Coronary artery (tissue), 2 donors: ENCODE results near the gene MAGED4B.
"Not testable (repeated sequence)": the region's sequence is repeated elsewhere in the genome, so short reads cannot be mapped to it uniquely, and the experiment has no call there.

Experiments
- DNase-seq: peaks from one replicate; pipeline ENCODE4 v3.0.0-alpha.2; 2017; ENCODE audit warnings: low spot score
- H3K27ac ChIP-seq, 2 donors: fragments of 200-600 bp; sonication (generic); one replicate each; pipeline ENCODE4 v1.5.1; 2016 to 2019
- H3K4me3 ChIP-seq: fragments of 200-600 bp; sonication (generic); 2 replicates; pipeline ENCODE4 v1.5.1; 2016; ENCODE audit warnings: mild to moderate bottlenecking, moderate library complexity
- CTCF ChIP-seq: fragments of 200-600 bp; sonication (generic); IDR thresholded peaks from one replicate; pipeline ENCODE4 v1.5.1; 2019; ENCODE audit warnings: antibody characterized with exemption

MAGED4B gene

GRCh38 chrX:52068666-52069640 is at the start of gene MAGED4B:
TSS of gene MAGED4B (minus strand) at chrX:52069183. CDS start at chrX:52068172, 1,011 bp downstream.
- not testable (repeated sequence) for H3K27ac ChIP-seq, H3K4me3 ChIP-seq, DNase-seq

- Histone ChIP-seq H3K4me3 (no peak overlapping the region), H3K27ac (no peak overlapping the region)
- no peak for TF ChIP-seq CTCF
- no peak for DNase-seq
Observed at GRCh38 chrX:52118262-52118661, 49.3 kb upstream of the MAGED4B start.

DNA sequence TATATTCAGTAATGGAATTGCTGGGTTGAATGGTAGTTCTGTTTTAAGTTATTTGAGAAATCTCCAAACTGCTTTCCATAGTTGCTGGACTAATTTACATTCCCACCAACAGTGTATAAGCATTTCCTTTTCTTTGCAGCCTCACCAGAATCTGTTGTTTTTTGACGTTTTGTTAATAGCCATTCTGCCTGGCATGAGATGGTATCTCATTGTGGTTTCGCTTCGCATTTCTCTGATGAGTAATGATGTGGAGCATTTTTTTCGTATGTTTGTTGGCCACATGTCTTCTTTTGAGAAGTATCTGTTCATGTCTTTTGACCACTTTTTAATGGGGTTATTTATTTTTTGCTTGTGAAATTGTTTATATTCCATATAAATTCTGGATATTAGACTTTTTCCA is 13.6 kb upstream of the MAGED4B start:
- Histone ChIP-seq H3K27ac (no peak overlapping the region), H3K4me3 (no peak overlapping the region)
- DNase-seq, result no peak

DNA sequence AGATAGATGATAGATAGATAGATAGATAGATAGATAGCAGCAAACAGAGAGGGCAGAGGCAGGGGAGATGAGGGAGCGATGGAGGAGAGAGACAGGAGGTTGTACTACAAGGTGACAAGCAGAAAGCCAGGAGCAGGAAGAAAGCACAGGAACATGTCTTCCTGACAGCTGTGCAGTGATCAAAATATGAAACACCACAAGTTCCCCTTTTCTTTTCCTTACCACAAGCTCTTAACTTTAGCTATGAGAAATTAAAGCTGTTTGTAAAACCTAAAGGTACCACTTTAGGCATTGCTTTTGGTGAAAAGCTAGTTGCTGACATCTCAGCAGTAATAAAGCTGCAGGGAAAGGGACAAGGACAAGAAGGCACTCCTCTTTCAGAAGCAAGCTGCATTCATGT is 9.1 kb upstream of the MAGED4B start:
- Histone ChIP-seq H3K27ac (no peak overlapping the region), H3K4me3 (no peak overlapping the region)
- TF ChIP-seq CTCF, result no peak
- no peak for DNase-seq

More for the DNA sequence above, 13.6 kb upstream of the MAGED4B start:
- no peak for TF ChIP-seq CTCF

- not testable (repeated sequence) for H3K27ac ChIP-seq, DNase-seq, H3K4me3 ChIP-seq
Observed at GRCh38 chrX:52042288-52042687, 26.7 kb downstream of the MAGED4B start.

DNA sequence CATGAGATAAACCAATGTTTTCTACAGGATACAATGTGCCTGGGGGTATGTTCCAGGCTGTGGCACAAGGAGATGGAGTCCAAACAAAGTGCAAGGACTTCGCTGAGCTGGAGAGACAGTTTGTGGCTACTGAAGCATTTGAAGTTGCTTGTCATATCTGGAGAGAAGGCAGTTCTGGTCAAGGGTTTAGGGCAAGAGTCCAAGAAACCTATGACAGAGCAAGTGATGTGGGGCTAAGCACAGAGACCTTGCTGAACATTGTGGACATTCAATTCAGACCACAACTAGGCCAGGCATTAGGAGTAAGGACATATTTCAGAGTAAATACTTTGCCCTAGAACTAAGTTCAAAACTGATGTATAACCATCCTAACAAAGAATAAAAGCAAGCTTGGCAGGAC is 34.8 kb downstream of the MAGED4B start:
- DNase-seq, result no peak
- Histone ChIP-seq H3K4me3 (no peak overlapping the region), H3K27ac (no peak overlapping the region)
- no peak for TF ChIP-seq CTCF

DNA sequence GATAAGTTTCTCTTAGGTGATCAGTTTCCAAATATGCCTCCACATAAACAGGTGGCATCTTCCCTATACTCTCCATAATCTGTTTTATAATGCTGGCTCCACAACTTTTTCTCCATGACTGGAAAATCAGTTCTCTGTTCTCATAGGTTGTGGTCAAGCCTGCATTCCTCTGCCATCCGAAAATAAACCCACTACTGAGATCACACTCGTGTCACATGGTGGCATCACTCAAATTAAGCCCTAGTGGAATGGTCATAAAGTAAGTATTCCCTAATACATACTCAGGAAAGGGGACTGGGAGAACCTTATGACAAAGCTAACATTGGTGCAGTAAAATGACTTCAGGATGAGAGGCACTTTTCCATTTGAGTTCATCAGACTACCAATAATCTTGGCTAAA is 37.6 kb downstream of the MAGED4B start:
- no peak overlapping the region for H3K4me3 ChIP-seq
- DNase-seq, result no peak
- H3K27ac ChIP-seq, result no peak overlapping the region
- no peak for TF ChIP-seq CTCF

DNA sequence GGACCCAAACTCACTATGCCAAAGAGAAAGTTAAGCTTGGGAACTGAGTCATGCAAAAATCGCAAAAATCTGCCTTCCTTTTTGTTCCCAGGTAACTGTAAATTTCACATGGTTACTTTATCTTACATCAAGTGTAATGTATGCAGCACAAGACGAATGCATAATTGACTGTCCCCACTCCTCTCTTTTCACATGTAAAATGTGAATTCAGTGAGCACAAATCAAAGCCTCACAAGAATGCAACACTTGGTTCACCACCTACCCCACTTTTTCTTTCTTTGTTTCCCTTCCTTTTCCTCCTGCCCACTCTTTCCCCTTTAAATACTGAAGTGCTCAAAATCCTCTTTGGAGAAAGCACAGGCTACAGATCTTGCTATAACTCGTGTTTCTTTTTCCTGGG is 53.2 kb downstream of the MAGED4B start:
- TF ChIP-seq CTCF, result no peak
- DNase-seq, result no peak
- Histone ChIP-seq H3K4me3 (no peak overlapping the region), H3K27ac (no peak overlapping the region)
